NOMO-1 (cell line): ENCODE measurements around the gene GALNT14.

ENCODE experiments used
- DNase-seq, 2 experiments: peaks; one replicate each; lab custom pipeline; 2025; ENCODE audit not compliant: unreplicated experiment in 2 of 2; lab: John Stamatoyannopoulos, UW

The GALNT14 gene

DNA sequence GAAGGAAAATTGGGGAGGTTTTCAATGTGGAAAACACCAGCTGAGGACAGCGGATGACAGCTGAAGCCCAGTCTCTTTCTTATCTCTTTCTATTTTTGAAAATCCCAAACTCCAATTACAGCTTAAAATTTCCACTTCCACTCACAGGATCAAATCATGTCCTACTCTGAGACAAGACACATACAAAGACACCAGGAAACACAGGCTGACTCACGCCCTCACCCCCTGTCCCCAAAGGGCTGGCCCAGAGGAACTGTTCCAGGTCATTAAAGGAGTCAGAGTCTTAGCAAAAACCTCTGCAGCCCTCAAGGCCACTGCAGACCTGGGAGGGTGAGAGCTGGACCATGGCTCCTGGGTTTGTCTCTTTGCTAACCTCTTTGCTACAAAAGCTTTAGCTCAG lies 187.9 kb downstream of the GALNT14 start:
- no peak for DNase-seq

- no peak for DNase-seq
Observed at GRCh38 chr2:30949435-30949834, 188.8 kb downstream of the GALNT14 start.

DNA sequence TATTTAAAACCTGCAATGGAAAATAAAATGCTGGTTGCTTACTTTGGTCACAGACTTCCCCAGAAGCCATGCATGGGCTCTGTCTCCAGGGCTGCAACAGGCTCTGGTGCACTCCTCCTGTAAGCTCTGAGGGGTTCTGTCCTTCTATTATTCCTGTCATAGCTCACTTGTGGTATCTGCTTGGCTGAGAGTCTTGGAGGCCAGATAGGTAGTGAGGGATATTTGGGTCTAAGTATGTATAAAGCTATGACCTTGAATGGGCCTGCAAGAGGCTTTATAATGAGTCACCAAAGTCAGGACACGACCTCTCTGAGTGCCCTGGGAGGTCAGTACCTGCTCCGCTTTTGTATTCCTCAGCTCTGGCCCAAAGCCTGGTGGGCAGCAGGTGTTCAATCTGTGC lies 189.4 kb downstream of the GALNT14 start:
- DNase-seq: no peak

- no peak for DNase-seq
Observed at GRCh38 chr2:30948130-30948529, 190.1 kb downstream of the GALNT14 start.

DNA sequence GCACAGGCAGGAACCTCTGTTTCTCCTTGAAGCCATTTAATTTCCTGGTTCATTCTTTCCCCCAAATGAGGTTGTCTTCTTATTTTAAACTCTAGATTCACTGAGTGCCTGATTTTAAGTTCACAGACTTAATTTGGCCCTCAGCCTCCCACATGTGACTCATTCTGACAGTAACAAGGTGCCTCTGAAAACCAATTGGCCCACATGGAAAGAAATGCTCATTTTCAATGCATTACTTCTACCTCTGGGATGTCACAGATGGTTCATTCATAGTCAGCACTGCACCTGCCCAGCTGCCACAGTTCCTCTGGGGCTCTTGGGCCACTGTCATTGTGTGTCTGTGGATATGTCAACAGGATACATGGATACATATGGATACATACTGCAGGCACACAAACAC lies 190.6 kb downstream of the GALNT14 start:
- no peak for DNase-seq

GRCh38 chr2:30942419-30942818 lies 195.8 kb downstream of the GALNT14 start:
- no peak for DNase-seq

DNA sequence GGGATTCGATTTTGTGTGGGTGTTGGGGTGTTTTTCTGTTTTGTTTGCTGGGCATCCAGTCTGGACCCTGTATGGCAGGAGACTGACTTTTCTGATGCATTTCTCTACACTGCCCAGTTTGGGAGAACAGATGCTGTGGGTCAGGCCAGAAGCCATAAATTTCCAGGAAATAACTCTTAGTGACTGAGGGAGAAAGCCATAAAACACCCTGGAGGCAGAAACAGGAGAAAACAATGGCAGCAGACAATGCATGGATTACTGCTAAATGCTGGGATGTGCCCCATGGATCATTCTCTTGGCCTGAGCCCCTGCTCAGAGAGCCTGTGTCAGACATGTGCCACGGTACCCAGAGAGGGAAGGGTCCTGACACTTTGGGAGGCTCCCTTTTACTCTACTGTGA lies 197.4 kb downstream of the GALNT14 start:
- DNase-seq: no peak

GRCh38 chr2:30939364-30939763 lies 198.9 kb downstream of the GALNT14 start:
- no peak for DNase-seq

DNA sequence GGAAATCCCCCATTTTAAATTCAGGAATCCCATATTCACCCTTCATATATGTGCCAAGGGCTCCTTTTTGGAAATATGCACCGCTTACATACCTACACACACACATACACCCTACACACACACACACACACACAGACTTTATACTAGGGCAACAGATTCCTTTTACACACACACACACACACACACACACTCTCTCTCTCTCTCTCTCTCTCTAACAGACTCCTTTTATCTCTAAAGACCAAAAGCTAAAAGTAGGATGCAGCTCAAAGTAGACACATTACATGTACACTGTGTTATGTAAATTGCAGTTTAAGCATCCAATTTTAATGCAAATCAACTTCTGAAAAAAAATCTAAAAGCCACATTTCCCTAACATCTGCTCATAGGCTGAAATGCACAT lies 200.0 kb downstream of the GALNT14 start:
- DNase-seq: no peak

- no peak for DNase-seq
Observed at GRCh38 chr2:30936977-30937376, 201.3 kb downstream of the GALNT14 start.

DNA sequence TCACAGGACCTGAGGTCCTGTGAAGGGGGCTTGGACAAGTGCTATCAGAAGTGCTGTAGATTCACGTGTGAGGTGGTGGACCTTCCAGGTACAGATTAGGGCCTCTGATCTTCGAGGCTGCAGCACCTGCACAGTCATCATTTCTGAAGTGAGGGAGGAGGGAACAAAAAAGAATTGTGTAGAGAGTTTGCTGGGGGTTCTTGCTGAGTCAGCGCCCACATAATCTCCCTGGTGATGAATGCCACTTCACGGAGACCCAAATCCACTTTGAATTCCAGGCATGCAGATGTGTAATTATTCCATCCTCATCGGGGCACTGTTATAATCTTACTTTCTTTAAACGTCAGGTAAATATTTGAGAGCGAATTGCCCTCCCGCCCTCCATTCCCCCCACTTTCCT lies 202.4 kb downstream of the GALNT14 start:
- DNase-seq: no peak

GRCh38 chr2:30934066-30934465 lies 204.2 kb downstream of the GALNT14 start:
- DNase-seq: peak in 1 of 2 experiments; percentile 1

DNA sequence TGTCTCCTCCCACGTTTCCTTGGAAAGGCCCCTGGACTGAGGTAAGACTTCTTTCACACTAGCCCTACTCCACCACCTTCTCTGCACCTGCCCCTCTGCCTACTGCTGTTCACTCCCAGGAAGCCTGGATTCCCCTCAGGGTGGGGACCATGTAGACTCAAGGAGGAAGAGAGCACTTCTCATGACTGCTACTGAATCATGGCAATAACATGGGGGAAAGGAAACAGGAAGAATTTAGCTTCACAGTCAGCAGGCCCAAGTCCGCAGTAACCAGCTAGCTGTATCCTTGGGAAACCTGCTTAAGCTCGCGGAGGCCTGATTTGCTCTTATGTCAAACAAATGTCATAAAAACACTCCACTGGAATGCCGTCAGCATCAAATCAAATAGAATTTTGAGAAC lies 204.7 kb downstream of the GALNT14 start:
- no peak for DNase-seq

- DNase-seq: no peak
Observed at GRCh38 chr2:30932870-30933269, 205.4 kb downstream of the GALNT14 start.

DNA sequence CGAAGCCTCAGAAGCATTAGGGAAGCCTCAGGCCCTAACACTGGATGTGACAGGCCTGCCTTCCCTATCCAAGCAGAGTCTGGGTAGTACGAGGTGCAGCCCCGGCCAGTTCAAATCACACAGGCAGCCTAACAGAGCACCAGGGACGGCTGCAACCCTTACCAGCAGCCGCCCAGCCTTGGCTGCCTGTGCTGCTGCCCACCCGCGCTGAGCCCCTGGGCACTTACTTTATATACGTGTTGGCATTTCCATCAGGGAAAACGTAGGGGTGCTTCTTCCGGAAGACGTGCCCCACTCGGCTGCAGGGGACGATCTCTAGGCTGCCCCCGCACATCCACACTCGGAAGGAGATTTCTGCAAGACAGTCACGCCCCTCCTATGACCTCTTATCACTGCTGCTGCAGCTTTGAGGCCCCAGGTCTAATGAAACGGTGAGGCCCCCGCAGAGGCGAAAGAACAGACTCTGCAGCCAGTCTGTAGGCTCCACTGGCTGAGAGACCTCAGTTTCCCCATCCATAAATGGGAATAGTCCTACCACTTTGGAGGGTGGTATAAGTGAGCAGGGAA lies 206.3 kb downstream of the GALNT14 start:
- no peak for DNase-seq

DNA sequence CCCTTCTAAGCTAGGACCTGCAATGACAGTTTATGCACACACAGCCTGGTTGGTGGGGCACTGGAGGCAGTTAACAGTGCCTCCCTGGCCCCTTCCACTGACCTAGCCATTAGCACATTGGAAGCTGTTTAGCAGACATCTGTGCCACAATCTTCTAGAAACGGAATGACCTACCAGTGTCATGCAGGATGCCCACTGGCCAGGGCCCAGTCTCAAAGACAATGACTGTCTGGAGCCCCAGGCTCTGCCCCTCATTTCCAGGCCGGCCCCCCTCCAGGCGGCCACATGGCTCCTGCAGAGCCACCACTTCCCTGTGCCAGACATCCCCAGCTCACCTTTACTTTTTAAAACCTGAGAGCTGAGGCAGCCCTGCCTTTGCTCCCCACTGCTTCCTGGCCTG lies 207.5 kb downstream of the GALNT14 start:
- DNase-seq: no peak

DNA sequence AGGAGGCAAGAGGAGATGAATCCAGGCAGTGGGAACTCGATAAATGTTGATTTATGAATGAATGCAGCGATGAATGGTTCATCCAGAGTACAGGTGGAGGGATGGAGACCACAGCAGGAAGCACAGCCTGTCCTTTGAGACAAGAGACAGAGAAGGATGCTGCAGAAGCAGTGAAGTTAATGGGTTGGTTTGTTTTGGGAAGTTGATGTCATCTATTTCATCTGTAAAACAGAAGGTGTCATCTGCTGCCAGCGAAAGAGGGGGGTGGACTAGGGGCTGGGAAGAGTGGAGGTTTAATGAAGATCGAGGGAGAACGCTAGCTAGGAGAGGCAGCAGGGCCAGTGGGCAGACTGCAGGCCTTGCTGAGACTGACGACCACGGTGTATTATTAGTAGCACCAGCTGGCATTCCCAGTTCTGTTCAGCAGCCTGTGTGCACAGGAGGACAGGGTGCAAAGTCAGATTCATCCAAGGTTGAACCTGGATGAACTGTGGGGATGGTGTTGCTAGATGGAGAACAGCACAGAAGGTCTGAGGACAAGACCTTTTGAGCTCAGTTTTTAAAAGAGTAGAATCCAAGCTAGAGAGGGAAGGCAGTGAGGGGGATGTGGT lies 210.7 kb downstream of the GALNT14 start:
- no peak for DNase-seq

- no peak for DNase-seq
Observed at GRCh38 chr2:30926606-30927005, 211.6 kb downstream of the GALNT14 start.

DNA sequence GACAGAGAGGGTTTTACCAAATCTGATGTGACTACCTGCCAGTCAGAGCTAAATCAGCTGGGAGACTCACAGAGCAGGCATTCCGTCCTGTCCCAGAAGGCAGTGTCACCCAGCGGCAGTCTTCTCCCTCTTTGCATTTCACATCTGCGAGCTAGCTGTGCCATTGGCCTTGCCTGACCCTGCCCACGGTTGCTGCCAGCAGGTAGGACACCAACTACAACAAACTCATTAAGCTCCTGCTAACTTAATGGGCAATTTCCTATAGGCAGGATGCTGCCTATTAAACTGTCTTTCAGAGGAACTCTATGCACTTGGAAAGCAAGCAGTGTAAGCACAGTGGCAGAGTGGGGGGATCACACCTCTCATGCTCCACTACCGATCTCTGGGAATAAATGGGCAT lies 214.6 kb downstream of the GALNT14 start:
- DNase-seq: no peak

DNA sequence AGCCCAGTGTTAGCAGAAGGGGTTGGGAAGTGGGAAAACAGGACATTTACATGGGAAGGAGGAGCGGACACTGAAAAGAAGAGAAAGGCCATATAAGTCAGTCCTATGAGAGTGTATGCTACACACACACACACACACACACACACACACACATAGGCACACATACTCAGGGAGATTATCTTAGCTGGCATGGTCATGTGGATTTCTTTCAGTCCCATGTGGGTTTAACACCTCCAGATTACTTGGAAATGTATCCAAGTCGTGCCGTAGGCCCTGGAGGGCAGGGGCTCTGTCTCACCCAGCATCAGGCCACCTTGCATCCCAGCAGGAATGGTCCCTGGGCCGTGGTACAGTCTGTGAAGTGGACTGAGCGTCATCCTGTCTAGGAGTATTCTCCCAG lies 217.7 kb downstream of the GALNT14 start:
- DNase-seq: no peak

- peak in 1 of 2 experiments; percentile 4 for DNase-seq
Observed at GRCh38 chr2:30915486-30915885, 222.8 kb downstream of the GALNT14 start.

DNA sequence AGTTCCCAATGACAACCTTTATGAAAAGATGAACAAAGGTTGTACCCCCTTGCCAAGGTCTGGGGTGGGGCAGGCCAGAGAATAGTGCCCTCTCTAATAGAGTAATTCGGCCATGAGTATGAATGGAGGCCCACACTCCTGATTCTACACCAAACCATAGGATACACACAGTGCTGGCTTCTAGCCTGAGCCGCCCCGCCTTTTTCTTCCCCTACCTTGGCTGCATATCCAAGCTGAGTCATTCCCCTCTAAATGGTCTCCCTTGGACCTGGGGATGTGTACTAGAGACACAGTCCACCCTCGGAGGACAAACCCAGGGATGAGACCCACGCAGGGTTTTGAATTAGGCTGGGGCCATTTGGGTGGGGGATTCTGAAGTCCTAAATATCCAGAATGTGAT lies 223.8 kb downstream of the GALNT14 start:
- DNase-seq: no peak

DNA sequence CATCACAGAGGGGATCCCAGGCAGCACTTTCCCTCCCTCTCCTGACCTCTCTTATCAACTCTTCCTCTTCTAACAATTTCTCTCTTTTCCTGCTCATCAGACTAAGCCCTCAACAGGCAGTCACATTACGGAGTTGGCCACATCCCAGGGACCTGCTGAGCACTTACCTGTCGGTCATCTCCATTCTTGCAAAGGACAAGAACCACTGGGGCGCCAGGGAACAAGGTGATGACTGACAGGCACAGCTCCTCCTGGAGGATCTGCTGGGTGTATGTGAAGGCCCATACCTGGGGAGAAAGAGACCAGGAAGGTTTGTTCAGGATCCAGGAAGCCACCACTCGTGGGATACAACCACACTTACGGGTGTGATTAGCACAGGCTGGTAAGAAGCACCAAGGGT lies 226.2 kb downstream of the GALNT14 start:
- DNase-seq: no peak
